IPS DF 6.9 (cell line): Measurements from ENCODE around the gene ANKRD12.

Experiments used
- DNase-seq: peaks from one replicate; pipeline ENCODE4 v3.0.0-alpha.2; 2013; ENCODE audit warnings: low read depth, low spot score
- H3K27ac ChIP-seq: one replicate; pipeline ENCODE4 v1.5.1; 2013; ENCODE audit warnings: low read length, control low read depth
- H3K27me3 ChIP-seq: 2 replicates; pipeline ENCODE4 v1.6.1; 2013; ENCODE audit warnings: mild to moderate bottlenecking, low read length; ENCODE audit not compliant: control insufficient read depth, insufficient read depth
- H3K36me3 ChIP-seq: 2 replicates; pipeline ENCODE4 v1.6.1; 2013; ENCODE audit warnings: low read length; ENCODE audit not compliant: control insufficient read depth, insufficient read depth
- H3K4me1 ChIP-seq: 2 replicates; pipeline ENCODE4 v1.6.1; 2013; ENCODE audit warnings: low read length; ENCODE audit not compliant: control insufficient read depth, insufficient read depth
- H3K4me3 ChIP-seq: 2 replicates; pipeline ENCODE4 v1.5.1; 2013; ENCODE audit warnings: mild to moderate bottlenecking, low read length
- H3K9me3 ChIP-seq: 2 replicates; pipeline ENCODE4 v1.6.1; 2013; ENCODE audit warnings: low read length, inconsistent platforms; ENCODE audit not compliant: control insufficient read depth, insufficient read depth
- WGBS: extraction: QIAGEN DNeasy Blood & Tissue Kit; methylation state at CpG from one replicate; pipeline ENCODE4 v1.1.7; 2013; ENCODE audit warnings: mixed read lengths, missing lambda C conversion rate; ENCODE audit not compliant: insufficient read length, insufficient coverage; 5-methylcytosine and 5-hydroxymethylcytosine counted together

Gene ANKRD12

GRCh38 chr18:9105420-9105819 lies 31.2 kb upstream of the ANKRD12 start:
- Histone ChIP-seq H3K36me3 (no peaks in the 10 kb centered on the region), H3K4me1 (peaks cover 2% of the 10 kb centered on the region; the same call in 1 of the 2 replicates), H3K27ac (no peak overlapping the region), H3K4me3 (no peak overlapping the region), H3K9me3 (no peaks in the 10 kb centered on the region), H3K27me3 (no peaks in the 10 kb centered on the region)
- no CpG with 5 or more reads among the region's 3 CpGs for whole genome bisulfite sequencing
- DNase-seq, result no peak

- Histone ChIP-seq H3K4me3 (no peak overlapping the region), H3K27ac (no peak overlapping the region), H3K9me3 (no peaks in the 10 kb centered on the region), H3K27me3 (no peaks in the 10 kb centered on the region), H3K36me3 (no peaks in the 10 kb centered on the region), H3K4me1 (peaks cover 2% of the 10 kb centered on the region; the same call in 1 of the 2 replicates)
- WGBS, result no CpG with 5 or more reads among the region's 1 CpG
- DNase-seq, result no peak
These were observed 30.5 kb upstream of the ANKRD12 start for GRCh38 chr18:9106094-9106493.

GRCh38 chr18:9106800-9107584 lies 29.6 kb upstream of the ANKRD12 start:
- no peak overlapping the region for H3K27ac ChIP-seq
- DNase-seq, result no peak

GRCh38 chr18:9108911-9109310 lies 27.7 kb upstream of the ANKRD12 start:
- H3K36me3 ChIP-seq, result no peaks in the 10 kb centered on the region
- no peak overlapping the region for H3K4me3 ChIP-seq
- H3K27me3 ChIP-seq, result no peaks in the 10 kb centered on the region
- H3K27ac ChIP-seq, result no peak overlapping the region
- no peaks in the 10 kb centered on the region for H3K9me3 ChIP-seq
- DNase-seq, result no peak
- no CpG with 5 or more reads among the region's 2 CpGs for WGBS
- peaks cover 3% of the 10 kb centered on the region for H3K4me1 ChIP-seq

More at GRCh38 chr18:9106800-9107584, 29.6 kb upstream of the ANKRD12 start:
- Histone ChIP-seq H3K9me3 (no peaks in the 10 kb centered on the region), H3K36me3 (no peaks in the 10 kb centered on the region), H3K4me1 (peaks cover 2% of the 10 kb centered on the region; the same call in 1 of the 2 replicates), H3K4me3 (no peak overlapping the region), H3K27me3 (no peaks in the 10 kb centered on the region)
- WGBS, result no CpG with 5 or more reads among the region's 4 CpGs

DNA sequence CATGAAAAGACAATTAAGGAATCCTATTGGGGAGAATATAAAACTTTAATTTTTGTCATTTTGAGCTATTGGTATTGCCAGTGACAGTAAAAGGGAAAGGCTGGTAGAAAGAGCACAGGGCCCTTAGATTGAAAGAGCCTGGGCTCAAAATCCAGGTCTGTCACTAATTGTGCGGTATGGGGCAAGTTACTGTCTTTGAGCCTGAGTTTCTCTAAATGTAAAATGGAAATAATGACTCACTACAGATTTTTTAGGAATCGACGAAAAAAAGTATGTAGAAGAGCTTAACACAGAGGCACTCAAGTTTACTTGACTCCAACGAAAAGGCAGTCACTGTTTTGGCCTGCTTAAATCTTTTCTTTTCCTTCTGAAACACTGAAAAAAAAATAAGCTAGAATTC lies 27.1 kb upstream of the ANKRD12 start:
- WGBS, result no CpG with 5 or more reads among the region's 4 CpGs
- Histone ChIP-seq H3K27me3 (no peaks in the 10 kb centered on the region), H3K36me3 (no peaks in the 10 kb centered on the region), H3K4me1 (peaks cover 3% of the 10 kb centered on the region), H3K4me3 (no peak overlapping the region), H3K9me3 (no peaks in the 10 kb centered on the region), H3K27ac (no peak overlapping the region)
- no peak for DNase-seq

DNA sequence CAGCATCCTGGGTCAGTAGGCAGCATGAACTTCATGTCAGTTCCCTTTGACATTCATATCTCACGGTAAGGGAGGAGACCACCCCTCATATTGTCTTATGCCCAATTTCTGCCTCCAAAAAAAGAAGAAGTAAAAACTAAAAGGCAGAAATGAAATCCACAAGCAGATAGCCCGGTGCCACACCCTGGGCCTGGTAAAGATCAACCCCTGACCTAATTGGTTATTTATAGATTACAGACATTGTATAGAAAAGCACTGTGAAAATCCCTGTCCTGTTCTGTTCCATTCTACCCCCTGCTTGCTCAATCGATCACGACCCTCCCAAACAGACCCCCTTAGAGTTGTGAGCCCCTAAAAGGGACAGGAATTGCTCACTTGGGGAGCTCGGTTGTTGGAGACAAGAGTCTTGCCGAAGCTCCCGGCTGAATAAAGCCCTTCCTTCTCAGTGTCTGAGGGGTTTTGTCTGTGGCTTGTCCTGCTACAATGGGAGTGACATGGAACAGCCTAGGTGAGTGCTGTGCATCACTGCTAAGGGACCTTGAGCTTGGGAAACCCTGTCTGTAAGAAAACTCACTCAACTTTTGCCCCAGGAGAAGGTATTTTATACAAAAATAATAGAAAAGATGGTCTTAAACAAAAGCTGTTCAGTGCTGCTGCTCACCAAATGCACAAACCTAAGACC lies 23.0 kb upstream of the ANKRD12 start:
- H3K4me3 ChIP-seq, result no peak overlapping the region
- DNase-seq, result no peak
- no peaks in the 10 kb centered on the region for H3K27me3 ChIP-seq
- H3K9me3 ChIP-seq, result no peaks in the 10 kb centered on the region
- peaks cover 1% of the 10 kb centered on the region; the same call in 1 of the 2 replicates for H3K4me1 ChIP-seq
- H3K27ac ChIP-seq, result no peak overlapping the region
- no CpG with 5 or more reads among the region's 7 CpGs for WGBS
- H3K36me3 ChIP-seq, result no peaks in the 10 kb centered on the region

DNA sequence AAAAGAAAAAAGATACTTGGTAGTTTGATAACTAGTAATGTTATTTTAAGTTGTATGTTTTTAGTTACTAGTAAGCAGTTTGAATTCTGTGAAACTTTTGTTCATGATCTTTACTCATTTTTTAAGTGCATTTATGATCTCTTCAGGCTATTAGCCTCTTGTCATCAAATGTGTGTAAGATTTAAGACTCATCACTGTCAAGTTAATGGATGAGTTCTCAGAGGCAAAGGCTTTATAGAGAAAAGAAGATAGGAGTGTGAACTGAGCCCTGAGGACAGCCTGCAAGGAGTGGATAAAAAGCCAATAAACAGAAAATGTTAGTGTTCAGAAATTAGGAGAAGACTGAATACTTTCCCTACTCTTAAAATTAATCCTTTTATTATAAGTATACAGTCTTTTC lies 20.6 kb upstream of the ANKRD12 start:
- Histone ChIP-seq H3K4me3 (no peak overlapping the region), H3K27me3 (no peaks in the 10 kb centered on the region), H3K4me1 (peaks cover 1% of the 10 kb centered on the region; the same call in 1 of the 2 replicates), H3K9me3 (no peaks in the 10 kb centered on the region), H3K27ac (no peak overlapping the region), H3K36me3 (no peaks in the 10 kb centered on the region)
- no peak for DNase-seq

DNA sequence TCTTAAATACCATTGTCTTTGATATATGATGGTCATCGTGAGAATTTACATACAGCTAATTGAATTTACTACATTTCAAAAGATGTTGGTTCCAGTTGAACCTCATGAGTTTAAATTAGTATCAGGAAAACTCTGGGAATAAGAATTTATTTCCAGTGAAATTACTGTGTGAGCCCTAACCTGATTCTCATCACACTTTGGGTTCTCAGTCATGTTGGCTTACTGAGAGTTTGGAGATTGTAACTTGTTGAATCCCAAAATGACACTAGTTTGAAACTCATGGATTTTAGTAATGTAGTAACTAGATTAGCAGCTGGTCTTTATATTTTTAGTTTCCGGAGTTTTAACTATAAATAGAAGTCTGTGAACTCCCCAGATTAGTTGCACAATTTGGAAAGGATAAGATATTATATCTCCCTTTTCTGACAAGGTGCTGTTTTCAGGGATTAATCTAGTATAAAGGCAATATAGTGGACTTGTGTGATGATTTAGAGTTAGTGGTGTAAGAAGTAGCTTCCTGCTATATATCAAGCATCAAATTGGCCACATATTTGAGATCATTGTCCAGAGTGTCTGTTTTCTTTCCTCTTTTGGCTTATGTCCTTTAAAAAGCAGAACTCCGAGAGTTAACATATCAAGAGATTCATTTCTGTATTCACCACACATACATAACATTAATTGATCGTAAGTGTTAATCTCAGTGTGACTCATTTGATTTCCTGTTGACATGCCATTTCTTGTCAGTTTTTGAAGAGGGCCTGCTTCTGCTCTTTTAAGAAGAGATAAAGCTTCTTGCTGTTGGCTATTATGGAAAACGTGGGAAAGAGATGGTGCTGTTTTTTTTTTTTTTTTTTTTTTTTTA lies 18.4 kb upstream of the ANKRD12 start:
- Histone ChIP-seq H3K27ac (no peak overlapping the region), H3K36me3 (no peaks in the 10 kb centered on the region), H3K27me3 (no peaks in the 10 kb centered on the region), H3K4me1 (peaks cover 1% of the 10 kb centered on the region; the same call in 1 of the 2 replicates), H3K9me3 (no peaks in the 10 kb centered on the region), H3K4me3 (no peak overlapping the region)
- WGBS, result no CpG with 5 or more reads among the region's 5 CpGs
- no peak for DNase-seq

- no peaks in the 10 kb centered on the region for H3K36me3 ChIP-seq
- no peak overlapping the region for H3K27ac ChIP-seq
- no CpG with 5 or more reads among the region's 1 CpG for WGBS
- H3K27me3 ChIP-seq, result no peaks in the 10 kb centered on the region
- no peaks in the 10 kb centered on the region for H3K9me3 ChIP-seq
- no peak overlapping the region for H3K4me3 ChIP-seq
- no peak for DNase-seq
- H3K4me1 ChIP-seq, result no peaks in the 10 kb centered on the region
These were observed 15.8 kb upstream of the ANKRD12 start for GRCh38 chr18:9120796-9121195.

DNA sequence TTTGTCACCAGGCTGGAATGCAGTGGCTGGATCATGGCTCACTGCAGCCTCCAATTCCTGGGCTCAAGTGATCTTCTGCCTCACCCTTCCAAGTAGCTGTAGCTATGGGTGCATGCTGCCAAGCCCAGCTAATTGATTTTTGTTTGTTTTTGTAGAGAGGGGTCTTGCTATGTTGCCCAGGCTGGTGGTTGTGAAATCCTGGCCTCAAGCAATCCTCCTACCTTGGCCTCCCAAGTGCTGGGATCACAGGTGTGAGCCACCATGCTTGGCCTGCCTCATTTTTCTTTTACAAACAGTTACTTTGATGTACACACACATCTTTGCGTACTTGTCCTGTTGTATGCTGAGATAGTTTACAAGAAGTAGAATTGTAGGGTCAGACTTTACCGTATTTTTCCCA lies 13.1 kb upstream of the ANKRD12 start:
- H3K4me1 ChIP-seq, result no peaks in the 10 kb centered on the region
- WGBS, result no CpG with 5 or more reads among the region's 2 CpGs
- H3K36me3 ChIP-seq, result peaks cover 4% of the 10 kb centered on the region; the same call in 1 of the 2 replicates
- no peaks in the 10 kb centered on the region for H3K9me3 ChIP-seq
- no peak overlapping the region for H3K27ac ChIP-seq
- no peak for DNase-seq
- H3K27me3 ChIP-seq, result no peaks in the 10 kb centered on the region
- no peak overlapping the region for H3K4me3 ChIP-seq
